GF-D8 (cell line): Measurements from ENCODE around the gene PXMP4.

ENCODE experiments used
- DNase-seq: peaks from one replicate; lab custom pipeline; 2025; lab: John Stamatoyannopoulos, UW

PXMP4 gene

DNA sequence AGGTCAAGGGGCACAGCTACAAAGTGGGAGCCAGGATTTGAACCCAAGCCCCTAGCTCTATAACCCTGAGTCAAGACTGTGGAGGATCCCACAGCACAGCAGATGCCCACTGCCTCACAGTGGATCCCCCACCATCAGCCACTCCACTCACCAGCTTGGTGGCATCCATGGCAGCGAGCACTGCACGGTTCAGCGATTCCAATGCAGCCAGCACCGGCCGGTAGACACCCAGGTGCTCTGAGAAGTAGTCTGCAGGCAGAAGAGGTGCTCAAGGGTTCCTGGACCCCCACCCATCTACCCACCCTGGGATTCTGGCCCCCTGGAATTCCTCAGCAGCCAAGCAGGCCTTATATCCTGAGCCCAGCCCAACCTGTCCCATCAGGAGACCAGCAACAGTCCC, 50.9 kb downstream of the PXMP4 start:
- no peak for DNase-seq

DNA sequence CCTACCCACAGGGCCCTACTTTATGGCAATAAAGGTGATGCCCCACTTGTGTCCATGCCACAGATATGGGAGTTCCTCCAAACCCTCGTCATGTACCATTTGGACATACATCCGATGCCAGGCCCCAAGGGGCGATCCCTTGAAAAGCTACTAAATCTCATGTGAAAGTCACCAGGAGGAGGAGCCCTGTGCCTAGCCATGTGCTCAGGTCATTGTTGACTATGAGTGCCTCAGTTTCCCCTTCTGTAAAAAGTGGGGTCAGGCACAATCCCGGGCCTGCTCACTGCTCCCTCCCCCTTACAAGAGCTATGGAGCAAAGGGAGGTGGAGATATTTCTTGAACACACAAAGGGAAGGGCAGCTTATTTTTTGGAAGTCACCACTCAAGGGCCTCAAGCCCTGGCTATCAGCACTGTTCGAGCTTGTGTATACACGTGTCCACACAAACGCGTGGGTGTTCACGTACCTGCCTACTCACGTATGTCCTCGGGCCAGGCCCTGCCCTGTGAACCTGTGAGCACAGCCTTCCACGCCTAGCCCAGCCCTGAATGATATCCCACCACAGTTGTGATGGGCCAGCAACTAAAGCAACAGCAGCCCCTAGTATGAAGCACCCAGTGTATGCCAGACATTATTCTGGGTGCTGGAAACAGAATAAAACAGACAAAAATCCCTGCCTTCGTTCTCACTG, 51.5 kb downstream of the PXMP4 start:
- no peak for DNase-seq

DNA sequence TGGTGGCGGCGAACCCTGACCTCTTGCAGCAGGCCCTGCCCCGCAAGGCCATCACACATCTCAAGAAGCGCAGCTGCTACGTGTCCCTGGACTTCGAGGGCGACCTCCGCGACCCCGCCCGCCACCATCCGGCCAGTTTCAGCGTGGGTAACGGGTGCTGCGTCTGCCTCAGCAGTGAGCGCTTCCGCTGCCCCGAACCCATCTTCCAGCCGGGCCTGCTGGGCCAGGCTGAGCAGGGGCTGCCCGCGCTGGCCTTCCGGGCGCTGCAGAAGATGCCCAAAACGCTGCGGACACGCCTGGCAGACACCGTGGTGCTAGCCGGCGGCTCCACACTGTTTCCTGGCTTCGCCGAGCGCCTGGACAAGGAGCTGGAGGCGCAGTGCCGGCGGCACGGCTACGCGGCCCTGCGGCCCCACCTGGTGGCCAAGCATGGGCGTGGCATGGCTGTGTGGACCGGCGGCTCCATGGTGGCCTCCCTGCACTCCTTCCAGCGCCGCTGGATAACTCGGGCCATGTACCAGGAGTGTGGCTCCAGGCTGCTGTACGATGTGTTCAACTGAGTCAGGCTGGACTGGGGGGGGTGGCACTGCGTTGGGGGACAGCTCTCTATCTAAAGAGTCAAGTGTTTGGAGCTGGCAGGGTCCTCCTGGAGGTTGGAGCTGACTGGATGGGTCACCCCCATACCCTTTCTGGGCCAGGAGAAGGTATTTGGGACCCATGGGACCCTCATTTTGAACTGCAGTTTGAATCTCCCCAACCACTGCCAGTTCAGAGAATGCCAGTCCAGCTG, 52.2 kb downstream of the PXMP4 start:
- peak; percentile 26 for DNase-seq

DNA sequence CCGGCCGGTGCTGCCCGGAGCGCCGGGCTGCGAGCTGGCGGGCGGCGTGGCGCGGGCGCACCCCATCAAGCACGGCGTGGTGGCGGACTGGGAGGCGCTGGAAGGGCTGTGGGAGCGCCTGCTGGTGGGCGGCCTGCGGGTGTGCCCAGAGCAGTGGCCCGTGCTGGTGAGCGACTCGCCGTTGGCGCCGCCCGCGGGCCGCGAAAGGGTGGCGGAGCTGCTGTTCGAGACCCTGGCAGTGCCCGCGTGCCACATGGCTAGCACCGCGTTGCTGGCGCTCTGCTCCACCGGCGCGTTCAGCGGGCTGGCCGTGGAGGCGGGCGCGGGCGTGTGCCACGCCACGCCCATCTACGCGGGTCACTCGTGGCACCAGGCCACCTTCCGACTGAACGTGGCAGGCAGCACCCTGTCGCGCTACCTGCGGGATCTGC, 52.9 kb downstream of the PXMP4 start:
- DNase-seq, result no peak

DNA sequence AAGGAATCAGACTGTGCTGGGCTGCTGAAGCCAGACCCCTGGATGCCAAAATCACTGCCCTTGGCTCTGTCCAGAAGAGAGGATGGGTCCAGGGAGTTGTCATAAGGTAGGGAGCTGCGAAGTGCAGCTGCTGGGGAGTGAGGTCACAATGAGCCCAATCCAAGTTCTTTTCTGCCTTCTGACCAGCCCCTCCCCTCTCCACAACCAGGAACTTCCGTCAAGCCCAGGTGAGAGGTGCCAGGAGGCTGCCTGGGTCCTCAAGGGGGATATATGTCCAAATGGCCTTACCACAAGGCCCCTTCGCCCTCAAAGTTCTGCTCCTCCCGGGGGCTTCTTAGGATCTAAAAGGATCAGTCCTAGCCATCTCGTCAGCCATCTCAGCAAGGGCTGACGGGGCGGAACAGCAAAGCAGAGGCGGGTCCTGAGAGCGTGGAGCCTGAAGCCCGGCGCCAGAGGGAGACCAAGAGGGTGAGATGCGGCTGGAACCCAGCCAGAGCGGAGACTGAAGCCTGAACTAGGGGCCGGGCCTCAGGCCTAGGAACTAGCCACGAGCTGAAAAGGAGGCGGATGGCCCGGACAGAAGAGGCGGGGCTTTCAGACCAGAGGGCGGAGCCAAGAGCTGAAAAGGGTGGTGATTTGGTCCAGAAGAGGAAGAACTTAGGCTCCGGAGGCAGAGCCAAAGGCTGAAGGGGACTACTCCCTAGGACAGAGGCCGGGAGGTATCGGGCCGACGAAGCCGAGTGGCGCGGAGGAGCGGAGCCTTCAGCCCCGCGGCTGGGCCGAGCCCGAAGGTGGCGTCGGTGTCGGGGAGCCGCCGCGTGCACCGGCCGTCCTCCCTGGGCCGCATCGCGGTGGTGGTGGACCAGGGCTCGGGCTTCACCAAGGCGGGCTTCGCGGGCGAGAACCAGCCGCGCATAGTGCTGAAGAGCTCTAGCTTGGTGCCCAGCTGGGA, 53.5 kb downstream of the PXMP4 start, which contains the start of gene ACTL10:
ACTL10 (plus strand) TSS at position 651 of the 952 bp plus-strand sequence. CDS start 555 bp downstream, outside the sequence.
- peak; percentile 85 for DNase-seq

DNA sequence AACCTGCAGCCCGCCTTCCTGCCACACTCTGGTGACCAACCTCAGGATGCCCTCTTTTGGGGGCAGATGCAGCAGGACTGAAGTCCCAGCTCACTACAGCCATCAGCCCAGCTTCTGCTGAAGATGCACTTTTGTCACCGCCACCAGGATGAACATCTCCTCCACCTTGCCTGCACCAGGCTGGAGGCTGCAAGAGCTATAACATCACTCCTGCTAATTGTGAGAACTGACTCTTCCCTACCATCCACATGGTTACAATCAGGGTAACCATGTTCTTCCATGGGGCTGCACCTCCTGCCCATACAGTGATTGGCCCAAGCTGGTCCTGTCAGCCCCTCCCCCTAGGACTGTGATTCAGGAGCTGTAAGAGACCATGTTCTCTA, 55.4 kb downstream of the PXMP4 start:
- no peak for DNase-seq

DNA sequence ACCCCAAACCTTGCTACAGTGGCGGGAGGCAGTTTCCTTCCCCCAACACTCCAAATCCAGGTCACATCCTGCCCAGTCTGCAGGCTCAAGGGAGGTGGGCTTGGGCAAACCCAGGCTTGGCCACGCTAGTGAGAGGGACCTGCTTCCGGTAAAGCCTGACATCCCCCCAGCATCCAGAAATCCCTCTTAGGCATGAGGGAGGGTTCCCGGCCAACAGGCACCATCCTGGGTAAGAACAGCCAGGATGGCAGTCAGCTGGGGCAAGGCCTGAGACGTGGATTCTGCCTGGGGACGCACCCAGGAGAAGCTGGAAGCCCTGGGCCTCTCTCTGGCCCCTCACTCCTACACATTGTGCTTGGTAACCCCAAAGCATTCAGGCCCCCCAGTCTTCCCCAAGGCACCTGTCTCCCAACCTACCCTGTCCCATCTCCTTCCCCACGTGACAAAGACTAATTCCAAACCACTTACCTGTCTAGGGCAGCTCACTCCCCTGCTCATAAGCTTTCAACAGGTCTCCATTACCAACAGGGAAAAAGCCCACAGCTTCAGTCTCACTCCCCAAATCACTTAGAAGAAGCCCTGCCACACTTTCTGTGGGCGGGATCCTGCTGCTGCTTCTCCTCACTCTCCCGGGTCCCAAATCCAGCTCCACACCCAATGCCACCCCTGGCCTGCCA, 55.9 kb downstream of the PXMP4 start:
- no peak for DNase-seq

DNA sequence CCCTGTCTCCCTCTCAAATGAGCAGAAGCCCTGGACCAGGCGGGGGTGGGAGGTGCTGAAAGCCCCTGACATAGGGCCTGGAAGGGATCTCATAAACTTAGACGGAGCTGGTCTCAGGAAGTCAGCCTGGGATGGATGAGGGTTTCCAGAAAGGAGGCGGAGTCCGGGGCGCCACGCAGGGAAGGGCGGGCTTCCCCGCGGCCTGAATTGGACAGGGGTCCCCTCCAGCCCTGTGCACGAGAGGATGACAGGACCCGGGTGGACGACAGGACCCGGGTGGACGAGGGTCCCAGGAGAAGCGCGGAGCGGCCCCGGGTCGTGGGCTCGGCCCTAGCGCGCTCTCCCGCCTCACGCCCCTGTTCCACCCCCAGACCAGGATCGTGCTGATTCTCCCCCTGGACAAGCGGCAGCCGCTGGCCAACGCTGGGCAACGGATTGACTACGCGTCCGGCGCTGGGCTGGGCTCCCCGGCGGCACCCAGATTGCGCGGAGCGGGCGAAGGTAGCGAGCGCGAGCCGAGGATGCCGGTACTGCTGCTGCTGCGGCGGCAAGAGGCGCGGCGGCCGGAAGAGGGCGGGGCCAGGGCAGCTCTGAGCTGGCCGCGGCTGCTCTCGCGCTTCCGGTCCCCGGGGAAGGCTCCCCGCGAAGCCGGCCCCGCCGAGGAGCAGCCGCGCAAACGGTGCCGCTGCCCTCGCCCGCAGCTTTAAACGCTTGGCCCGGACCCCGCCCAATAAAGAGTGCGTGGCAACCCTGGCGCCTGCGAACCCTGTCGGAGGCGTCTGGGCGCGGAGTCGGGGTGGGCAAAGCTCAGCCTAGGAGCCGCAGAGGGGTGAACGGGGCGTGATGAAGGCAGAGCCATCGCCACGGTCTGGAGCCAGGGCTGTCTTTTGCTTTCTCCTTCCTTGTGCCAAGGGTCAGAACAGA, 56.7 kb downstream of the PXMP4 start:
- DNase-seq, result peak; percentile 47

DNA sequence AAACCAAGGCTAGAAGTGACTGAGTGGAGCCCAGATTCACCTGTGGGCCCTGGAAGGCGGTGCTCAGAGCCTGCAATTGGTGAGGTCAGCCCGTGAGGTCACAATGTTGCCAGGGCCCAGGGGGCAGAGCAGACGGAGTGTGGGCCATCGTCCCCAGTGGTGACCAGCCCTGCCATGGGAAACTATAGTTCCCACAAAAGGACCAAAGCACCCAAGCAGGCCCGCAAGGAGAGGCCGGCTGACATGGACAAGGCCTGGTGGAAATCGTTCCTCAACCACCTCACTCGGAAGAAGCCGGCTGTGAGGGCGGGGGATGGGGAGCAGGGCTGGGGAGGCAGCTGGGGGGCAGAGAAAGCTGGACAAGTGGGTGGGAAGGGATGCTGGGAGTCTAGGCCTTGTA, 57.9 kb downstream of the PXMP4 start, which contains the start of gene C20orf144:
C20orf144 (plus strand) TSS at position 156 of the 400 bp plus-strand sequence; CDS start at position 175, 19 bp downstream.
- no peak for DNase-seq

DNA sequence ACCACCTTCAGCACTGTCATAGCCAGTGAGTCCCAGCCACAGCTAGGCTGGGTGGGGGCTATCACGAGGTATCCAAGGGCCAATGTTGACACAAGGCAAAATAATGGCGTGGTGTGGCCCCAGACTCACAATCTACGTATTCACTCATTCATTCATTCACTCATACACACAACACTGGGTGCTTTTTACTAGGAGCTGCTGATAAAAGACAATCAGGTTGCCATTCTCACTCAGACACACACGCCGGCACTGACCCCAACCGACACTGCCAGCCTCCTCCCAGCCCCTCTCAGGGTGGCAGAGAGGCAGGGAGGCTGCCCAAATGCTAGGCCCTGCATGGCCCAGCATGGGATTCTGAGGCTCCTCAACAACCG, 59.4 kb downstream of the PXMP4 start:
- DNase-seq, result no peak

DNA sequence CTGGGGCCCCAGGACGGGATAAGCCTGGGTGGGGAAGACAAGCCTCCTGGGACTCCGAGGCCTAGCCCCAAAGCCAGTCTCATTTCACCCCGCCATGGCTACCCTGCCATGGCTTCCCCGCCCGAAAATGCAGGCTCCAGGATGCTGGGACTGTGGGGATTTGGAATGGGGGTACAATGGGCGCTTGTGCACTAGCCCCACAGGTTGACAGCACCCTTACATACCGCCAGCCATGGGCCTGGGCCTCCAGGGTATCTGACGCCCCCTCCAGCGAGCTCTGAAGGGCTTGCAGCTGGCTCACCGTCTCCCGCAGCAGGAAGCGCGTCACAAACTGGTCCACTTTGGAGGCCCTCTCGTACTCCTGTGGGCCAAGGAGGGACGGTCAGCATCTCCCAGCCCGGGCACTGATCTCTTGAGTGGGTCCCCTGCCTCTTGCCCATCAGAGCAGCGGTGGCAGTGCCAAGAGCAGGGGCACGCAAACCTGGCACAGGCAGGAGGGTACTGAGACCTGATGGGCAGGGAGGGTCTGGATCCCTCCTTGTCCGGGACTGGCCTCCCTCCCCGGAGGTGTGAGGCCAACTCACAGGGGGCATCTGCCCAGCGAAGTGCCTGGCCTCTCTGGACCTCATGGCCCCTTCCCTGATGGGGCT, 60.0 kb downstream of the PXMP4 start:
- DNase-seq, result no peak

DNA sequence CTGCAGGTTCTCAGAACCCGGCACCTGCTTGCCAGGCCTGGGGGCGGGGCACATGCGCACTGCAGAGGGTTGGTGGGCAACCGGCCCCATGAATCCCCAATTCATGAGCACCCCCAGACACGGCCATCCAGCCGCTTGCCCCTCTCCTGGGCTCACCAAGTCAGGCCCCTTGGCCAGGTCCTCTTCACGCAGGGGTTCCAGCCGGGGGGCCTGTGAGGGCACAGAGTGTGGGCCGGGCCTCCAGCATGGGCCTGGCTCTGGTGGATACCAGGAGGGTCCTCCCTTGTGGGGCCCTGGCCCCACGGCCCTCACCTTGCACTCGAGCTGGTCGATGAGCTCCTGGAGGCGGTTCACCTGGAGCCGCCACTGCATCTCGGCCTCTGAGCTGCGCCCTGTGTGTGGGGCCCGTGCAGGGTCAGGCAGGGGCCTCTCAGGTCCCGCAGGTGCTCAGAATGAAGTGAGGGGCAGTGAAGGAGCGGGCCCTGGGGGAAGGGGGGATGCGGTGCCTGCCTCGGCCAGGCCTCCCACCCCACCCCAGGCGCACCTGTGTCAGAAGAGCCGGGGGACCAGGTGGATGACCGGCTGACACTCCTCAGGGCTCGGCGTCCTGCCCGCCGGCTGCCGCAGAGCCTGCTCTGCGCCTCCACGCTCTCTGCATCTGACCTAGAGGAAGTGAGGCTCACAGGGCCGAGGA, 60.6 kb downstream of the PXMP4 start:
- no peak for DNase-seq

DNA sequence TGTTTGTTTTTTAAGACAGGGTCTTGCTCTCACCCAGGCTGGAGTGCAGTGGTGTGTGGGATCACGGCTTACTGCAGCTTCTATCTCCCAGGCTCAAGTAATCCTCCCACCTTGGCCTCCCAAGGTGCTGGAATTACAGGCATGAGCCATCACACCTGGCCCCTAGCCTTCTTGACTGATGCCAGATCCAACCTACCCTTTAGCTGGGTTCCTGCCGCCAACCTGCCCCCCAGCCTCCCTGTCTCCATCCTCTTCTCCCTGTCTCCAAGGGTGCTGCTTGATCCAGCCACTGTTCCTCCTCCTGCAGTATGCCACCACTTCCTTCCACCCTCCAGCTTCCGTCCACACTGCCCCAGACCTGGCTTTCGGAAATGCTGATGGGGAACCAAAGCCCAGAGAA, 61.2 kb downstream of the PXMP4 start:
- no peak for DNase-seq

DNA sequence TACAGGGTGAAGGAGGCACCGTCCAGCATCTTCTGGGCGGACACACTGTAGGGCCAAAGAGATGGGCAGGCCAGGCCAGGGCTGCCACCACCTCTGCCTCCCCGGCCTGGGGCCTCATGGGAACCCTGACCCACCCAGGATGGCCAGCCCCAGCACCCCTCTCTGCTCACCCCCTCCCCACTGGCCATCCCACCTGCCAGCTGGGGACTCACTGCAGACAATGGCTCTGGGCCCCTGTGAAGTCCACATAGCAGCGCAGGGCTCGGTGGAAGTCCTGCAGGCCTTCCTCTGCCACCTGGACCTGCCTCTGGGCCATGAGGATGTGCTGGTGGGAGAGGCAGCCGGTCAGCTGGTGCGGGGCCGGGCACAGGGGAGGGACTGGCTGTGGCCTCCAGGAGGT, 61.6 kb downstream of the PXMP4 start:
- DNase-seq, result no peak

DNA sequence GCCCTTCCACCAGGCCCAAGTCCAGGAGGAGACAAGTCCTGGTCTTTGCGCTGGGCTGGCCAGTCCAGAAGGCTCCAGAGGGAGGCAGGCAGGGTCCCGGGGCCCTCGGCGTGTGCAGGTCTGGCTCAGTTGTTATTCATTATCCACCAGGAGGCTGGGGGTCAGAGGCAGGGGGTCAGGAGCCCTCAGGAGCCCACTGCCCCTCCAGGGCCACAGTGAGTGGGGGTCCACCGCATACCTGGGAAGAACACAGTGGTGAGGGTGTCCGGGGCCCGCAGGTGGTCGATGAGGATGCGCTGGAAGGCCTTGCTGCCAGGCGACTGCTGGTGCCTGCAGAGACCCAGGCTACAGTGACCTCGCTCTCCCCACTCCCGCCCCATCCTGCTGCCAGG, 62.4 kb downstream of the PXMP4 start:
- no peak for DNase-seq

DNA sequence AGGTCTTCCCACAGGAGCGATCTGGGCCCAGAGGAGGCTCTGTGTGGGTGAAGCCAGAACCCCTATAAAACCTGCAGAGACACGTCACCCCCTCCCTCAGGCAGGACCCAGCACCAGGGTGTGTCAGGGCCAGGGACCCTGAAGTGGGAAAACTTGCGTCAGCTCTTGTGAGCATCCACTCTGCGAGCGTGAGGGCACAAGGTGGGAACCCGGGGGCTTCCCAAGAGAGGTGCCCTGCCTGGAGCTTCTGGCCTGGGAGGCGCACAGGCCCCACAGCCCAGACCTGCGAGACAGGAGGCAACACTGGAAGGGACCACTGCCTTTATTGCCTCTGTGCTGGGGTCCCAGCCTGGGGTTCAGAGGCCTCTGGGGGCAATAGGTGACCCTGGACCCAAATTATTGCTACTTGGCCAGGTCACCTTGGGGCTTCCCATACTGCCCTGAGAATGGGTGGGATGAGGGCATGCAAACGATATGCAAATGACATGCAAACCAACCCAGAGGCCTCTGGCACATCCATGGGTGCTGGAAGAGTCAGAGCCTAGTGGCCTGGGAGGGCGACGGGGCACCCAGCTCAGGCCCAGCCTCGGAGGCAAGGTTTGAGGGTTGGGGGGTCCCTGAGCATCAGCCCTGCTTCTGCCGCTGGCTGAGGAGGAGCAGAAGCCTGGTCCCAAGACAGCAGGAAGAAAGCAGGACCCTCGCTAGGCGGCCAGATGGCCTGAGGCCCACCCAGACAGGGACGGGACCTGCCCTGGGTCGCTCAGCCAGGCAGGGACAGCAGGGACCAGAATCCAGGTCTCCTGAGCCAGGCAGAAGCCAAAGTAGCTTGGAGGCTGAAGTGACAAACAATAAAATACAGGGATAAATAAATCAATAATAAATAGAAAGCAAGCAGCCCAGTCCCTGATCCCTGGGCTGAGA, 63.1 kb downstream of the PXMP4 start:
- DNase-seq, result no peak

DNA sequence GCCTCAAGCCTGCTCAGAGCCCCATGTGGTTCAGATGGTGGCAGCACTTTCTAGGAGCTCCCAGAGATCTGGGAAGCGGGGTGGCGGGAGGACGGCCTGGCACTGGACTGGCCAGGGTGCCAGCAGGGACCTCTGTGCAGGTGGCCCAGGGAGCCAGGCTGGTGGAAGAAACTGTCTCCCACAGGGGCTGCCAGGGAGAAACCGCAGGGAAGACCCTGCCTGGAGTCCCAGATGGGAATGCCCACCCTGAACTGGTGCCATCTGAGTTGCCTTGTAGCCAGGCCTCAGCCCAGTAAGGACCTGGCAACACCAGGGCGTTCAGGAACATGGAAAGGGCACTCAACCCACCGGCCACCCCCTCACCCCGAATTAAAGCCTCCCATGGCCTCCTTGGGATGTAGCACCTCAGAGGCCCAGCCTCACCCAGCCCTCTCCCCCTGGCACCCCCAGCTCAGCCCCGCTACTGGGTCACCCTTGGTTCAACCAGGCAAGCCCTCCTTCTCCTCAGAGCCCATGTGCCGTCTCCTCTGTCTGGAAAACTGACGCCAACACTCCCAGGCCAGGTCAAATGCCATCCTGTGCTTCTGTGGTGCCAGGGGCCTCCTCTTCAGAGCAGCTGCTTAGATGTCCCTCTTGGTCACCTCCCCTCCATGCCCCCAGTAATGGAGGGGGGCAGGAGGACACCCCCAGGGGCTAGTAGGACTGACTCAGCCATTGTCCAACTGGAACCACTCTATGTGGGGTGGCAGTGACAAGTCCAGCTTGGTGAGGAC, 63.9 kb downstream of the PXMP4 start:
- DNase-seq, result no peak

DNA sequence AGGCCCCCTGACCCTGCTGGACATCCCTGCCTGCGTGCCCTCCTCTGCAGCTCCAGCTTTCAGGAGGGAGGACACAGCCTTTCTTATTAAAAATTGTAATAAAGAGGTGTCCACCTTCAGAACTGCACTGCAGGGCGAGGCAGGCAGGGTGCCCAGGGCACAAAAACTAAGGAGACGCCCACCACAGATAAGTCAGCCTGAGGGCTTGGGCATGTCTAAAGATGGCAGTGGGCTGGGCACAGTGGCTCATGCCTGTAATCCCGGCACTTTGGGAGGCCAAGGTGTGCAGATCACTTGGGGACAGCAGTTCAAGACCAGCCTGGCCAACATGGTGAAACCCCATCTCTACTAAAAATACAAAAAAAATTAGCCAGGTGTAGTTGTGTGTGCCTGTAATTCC, 64.9 kb downstream of the PXMP4 start:
- no peak for DNase-seq
